ENCODE data around the gene PEAK3.

Gene PEAK3

GRCh38 chr19:2235381-2236063, 46.5 kb downstream of the PEAK3 start:
- H2BK5ac ChIP-seq (ENCODE audit: low read depth, low read length, poor library complexity, severe bottlenecking), result no peak overlapping the region
- no peak overlapping the region for H2AK5ac ChIP-seq (ENCODE audit: low read length, severe bottlenecking)
- no peak overlapping the region for H3K27ac ChIP-seq (ENCODE audit: low read length, poor library complexity, severe bottlenecking)
- H3K4me2 ChIP-seq (ENCODE audit: low read length, poor library complexity, severe bottlenecking), result peak overlapping the region; percentile 92
- peak overlapping the region; percentile 49 to 83 for H3K4ac ChIP-seq (ENCODE audit: low read depth in 1 of 2, low read length in 2 of 2)
- H3K9ac ChIP-seq (ENCODE audit: low read length), result peak overlapping the region; percentile 98
- DNase-seq, result no peak
- H2BK120ac ChIP-seq (ENCODE audit: low read depth, low read length), result peak overlapping the region; percentile 75
- peaks cover 48% of the 10 kb centered on the region for H3K4me1 ChIP-seq (ENCODE audit: control insufficient read depth, insufficient read depth, low read depth, low read length)
- H3K18ac ChIP-seq (ENCODE audit: low read depth in 1 of 2, low read length in 2 of 2), result peak overlapping the region; percentile 56 to 89
- H2BK12ac ChIP-seq (ENCODE audit: low read length in 2 of 2), result peak overlapping the region in 1 of 2 experiments; percentile 15
- H4K8ac ChIP-seq (ENCODE audit: low read length), result no peak overlapping the region
- no peaks in the 10 kb centered on the region for H3K9me3 ChIP-seq (ENCODE audit: control insufficient read depth, low read length)
- peaks cover 41 to 50% of the 10 kb centered on the region in 2 experiments for H3K36me3 ChIP-seq (ENCODE audit: control insufficient read depth in 1 of 2, insufficient read depth in 2 of 2, low read depth in 1 of 2, low read length in 2 of 2)
- peak overlapping the region; percentile 48 for H4K91ac ChIP-seq (ENCODE audit: low read length)
- H3K23ac ChIP-seq (ENCODE audit: low read length in 2 of 2), result peak overlapping the region in 1 of 2 experiments; percentile 77
- H2BK15ac ChIP-seq (ENCODE audit: low read depth, poor library complexity, severe bottlenecking), result peak overlapping the region; percentile 31
- WGBS, result 1% methylated on average over 34 of the region's 48 CpGs
- H3K79me1 ChIP-seq (replicated peaks; ENCODE audit: low read length, poor library complexity, severe bottlenecking), result no peaks in the 10 kb centered on the region
- H2AFZ ChIP-seq (ENCODE audit: low read depth, low read length), result no peak overlapping the region
- no peaks in the 10 kb centered on the region for H3K27me3 ChIP-seq (ENCODE audit: control insufficient read depth in 1 of 2, insufficient read depth in 1 of 2, low read length in 2 of 2)
- H3K14ac ChIP-seq (ENCODE audit: low read length in 2 of 2), result peak overlapping the region in 1 of 2 experiments; percentile 73
- peak overlapping the region; percentile 86 to 92 for H3K4me3 ChIP-seq (ENCODE audit: insufficient read depth in 1 of 2, low read depth in 1 of 2, low read length in 2 of 2)

- Histone ChIP-seq H3K79me1 (replicated peaks; ENCODE audit: low read length, poor library complexity, severe bottlenecking) (no peaks in the 10 kb centered on the region), H3K4me2 (ENCODE audit: low read length, poor library complexity, severe bottlenecking) (peak overlapping the region; percentile 92), H2AFZ (ENCODE audit: low read depth, low read length) (no peak overlapping the region), H3K4me3 (ENCODE audit: insufficient read depth in 1 of 2, low read depth in 1 of 2, low read length in 2 of 2) (peak overlapping the region; percentile 86 to 92), H3K9me3 (ENCODE audit: control insufficient read depth, low read length) (no peaks in the 10 kb centered on the region), H2BK120ac (ENCODE audit: low read depth, low read length) (no peak overlapping the region), H3K27ac (ENCODE audit: low read length, poor library complexity, severe bottlenecking) (no peak overlapping the region), H2BK5ac (ENCODE audit: low read depth, low read length, poor library complexity, severe bottlenecking) (no peak overlapping the region), H3K9ac (ENCODE audit: low read length) (peak overlapping the region; percentile 98), H3K4me1 (ENCODE audit: control insufficient read depth, insufficient read depth, low read depth, low read length) (peaks cover 42% of the 10 kb centered on the region), H3K36me3 (ENCODE audit: control insufficient read depth in 1 of 2, insufficient read depth in 2 of 2, low read depth in 1 of 2, low read length in 2 of 2) (peaks cover 47 to 50% of the 10 kb centered on the region in 2 experiments), H3K14ac (ENCODE audit: low read length in 2 of 2) (no peak overlapping the region), H3K4ac (ENCODE audit: low read depth in 1 of 2, low read length in 2 of 2) (peak overlapping the region in 1 of 2 experiments; percentile 83), H4K8ac (ENCODE audit: low read length) (no peak overlapping the region), H3K23ac (ENCODE audit: low read length in 2 of 2) (peak overlapping the region in 1 of 2 experiments; percentile 64), H2AK5ac (ENCODE audit: low read length, severe bottlenecking) (peak overlapping the region; percentile 47), H3K18ac (ENCODE audit: low read depth in 1 of 2, low read length in 2 of 2) (no peak overlapping the region), H2BK15ac (ENCODE audit: low read depth, poor library complexity, severe bottlenecking) (no peak overlapping the region), H3K27me3 (ENCODE audit: control insufficient read depth in 1 of 2, insufficient read depth in 1 of 2, low read length in 2 of 2) (no peaks in the 10 kb centered on the region), H4K91ac (ENCODE audit: low read length) (no peak overlapping the region), H2BK12ac (ENCODE audit: low read length in 2 of 2) (no peak overlapping the region)
- no peak for DNase-seq
- WGBS, result 64% methylated on average over 6 of the region's 6 CpGs
Measured at GRCh38 chr19:2234996-2235380, 47.0 kb downstream of the PEAK3 start.

- peak overlapping the region in 1 of 2 experiments; percentile 30 for H3K4ac ChIP-seq (ENCODE audit: low read depth in 1 of 2, low read length in 2 of 2)
- no peak overlapping the region for H2BK15ac ChIP-seq (ENCODE audit: low read depth, poor library complexity, severe bottlenecking)
- peaks cover 39% of the 10 kb centered on the region for H3K4me1 ChIP-seq (ENCODE audit: control insufficient read depth, insufficient read depth, low read depth, low read length)
- H4K8ac ChIP-seq (ENCODE audit: low read length), result peak overlapping the region; percentile 7
- no peak overlapping the region for H3K14ac ChIP-seq (ENCODE audit: low read length in 2 of 2)
- no peak overlapping the region for H3K4me2 ChIP-seq (ENCODE audit: low read length, poor library complexity, severe bottlenecking)
- H2AK5ac ChIP-seq (ENCODE audit: low read length, severe bottlenecking), result no peak overlapping the region
- DNase-seq, result no peak
- no peak overlapping the region for H2BK5ac ChIP-seq (ENCODE audit: low read depth, low read length, poor library complexity, severe bottlenecking)
- H3K18ac ChIP-seq (ENCODE audit: low read depth in 1 of 2, low read length in 2 of 2), result no peak overlapping the region
- H2AFZ ChIP-seq (ENCODE audit: low read depth, low read length), result no peak overlapping the region
- no peak overlapping the region for H4K91ac ChIP-seq (ENCODE audit: low read length)
- peak overlapping the region; percentile 32 for H3K9ac ChIP-seq (ENCODE audit: low read length)
- H3K9me3 ChIP-seq (ENCODE audit: control insufficient read depth, low read length), result no peaks in the 10 kb centered on the region
- no peak overlapping the region for H3K23ac ChIP-seq (ENCODE audit: low read length in 2 of 2)
- H3K27me3 ChIP-seq (ENCODE audit: control insufficient read depth in 1 of 2, insufficient read depth in 1 of 2, low read length in 2 of 2), result no peaks in the 10 kb centered on the region
- no peak overlapping the region for H3K4me3 ChIP-seq (ENCODE audit: insufficient read depth in 1 of 2, low read depth in 1 of 2, low read length in 2 of 2)
- no peak overlapping the region for H3K27ac ChIP-seq (ENCODE audit: low read length, poor library complexity, severe bottlenecking)
- whole genome bisulfite sequencing, result 96% methylated on average over 25 of the region's 25 CpGs
- no peak overlapping the region for H2BK120ac ChIP-seq (ENCODE audit: low read depth, low read length)
- peaks cover 59 to 63% of the 10 kb centered on the region in 2 experiments for H3K36me3 ChIP-seq (ENCODE audit: control insufficient read depth in 1 of 2, insufficient read depth in 2 of 2, low read depth in 1 of 2, low read length in 2 of 2)
- H2BK12ac ChIP-seq (ENCODE audit: low read length in 2 of 2), result no peak overlapping the region
- peaks cover 3% of the 10 kb centered on the region for H3K79me1 ChIP-seq (replicated peaks; ENCODE audit: low read length, poor library complexity, severe bottlenecking)
Measured at GRCh38 chr19:2233601-2234280, 48.2 kb downstream of the PEAK3 start.

Measured in mesenchymal stem cell (in vitro differentiated cells and primary cell).